WERI-Rb-1 (cell line): ENCODE results near the gene LRRC30.

Experiments
- DNase-seq: peaks from one replicate; pipeline ENCODE4 v3.0.0-alpha.2; 2020
- H3K27ac ChIP-seq: fragments of 250-450 bp; sonication (Bioruptor Pico); 2 replicates; pipeline ENCODE4 v1.5.1; 2020; ENCODE audit warnings: mild to moderate bottlenecking, moderate library complexity
- H3K27me3 ChIP-seq: fragments of 250-450 bp; sonication (Bioruptor Pico); 2 replicates; pipeline ENCODE4 v1.5.1; 2021; ENCODE audit warnings: mild to moderate bottlenecking, low read depth, moderate library complexity; ENCODE audit not compliant: insufficient read depth, severe bottlenecking
- H3K36me3 ChIP-seq: fragments of 250-450 bp; sonication (Bioruptor Pico); 2 replicates; pipeline ENCODE4 v1.5.1; 2020; ENCODE audit warnings: mild to moderate bottlenecking, moderate library complexity
- H3K4me3 ChIP-seq: 2 replicates; pipeline ENCODE4 v1.5.1; 2011; ENCODE audit warnings: low read depth, mild to moderate bottlenecking, control low read depth, low read length
- H3K9me3 ChIP-seq: fragments of 250-450 bp; sonication (Bioruptor Pico); 2 replicates; pipeline ENCODE4 v1.5.1; 2021; ENCODE audit warnings: mild to moderate bottlenecking, moderate library complexity; ENCODE audit not compliant: severe bottlenecking
- TF ChIP-seq, protein P1 (sequence below): IDR thresholded peaks from 2 replicates; pipeline ENCODE4 v1.5.1; 2011; ENCODE audit warnings: low read depth, mild to moderate bottlenecking, control low read depth, inconsistent platforms, low read length

The LRRC30 gene

DNA sequence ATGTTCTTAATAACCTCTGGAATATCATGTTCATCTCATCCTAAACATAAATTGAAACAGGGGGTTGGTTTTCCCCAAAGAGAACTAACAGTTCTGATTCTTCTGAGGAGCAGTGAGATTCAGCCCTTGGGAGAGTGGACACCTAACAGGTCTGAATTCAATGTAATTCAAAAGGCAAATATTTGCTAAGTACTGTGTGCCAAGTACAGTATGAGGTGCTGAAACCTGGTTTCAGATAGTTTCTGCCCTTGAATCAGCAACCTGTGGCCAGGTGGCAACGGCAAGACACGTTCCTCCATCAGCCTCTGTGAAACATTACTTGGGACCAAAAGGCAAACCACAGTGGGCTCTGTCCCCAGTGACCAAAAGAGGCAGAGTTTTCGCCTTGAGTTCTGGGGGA lies 1.3 kb downstream of the LRRC30 start:
- DNase-seq: no peak
- Histone ChIP-seq H3K9me3 (peaks cover 2% of the 10 kb centered on the region), H3K27me3 (no peaks in the 10 kb centered on the region), H3K36me3 (no peaks in the 10 kb centered on the region), H3K27ac (no peak overlapping the region), H3K4me3 (no peak overlapping the region)
- TF ChIP-seq, protein P1, sequence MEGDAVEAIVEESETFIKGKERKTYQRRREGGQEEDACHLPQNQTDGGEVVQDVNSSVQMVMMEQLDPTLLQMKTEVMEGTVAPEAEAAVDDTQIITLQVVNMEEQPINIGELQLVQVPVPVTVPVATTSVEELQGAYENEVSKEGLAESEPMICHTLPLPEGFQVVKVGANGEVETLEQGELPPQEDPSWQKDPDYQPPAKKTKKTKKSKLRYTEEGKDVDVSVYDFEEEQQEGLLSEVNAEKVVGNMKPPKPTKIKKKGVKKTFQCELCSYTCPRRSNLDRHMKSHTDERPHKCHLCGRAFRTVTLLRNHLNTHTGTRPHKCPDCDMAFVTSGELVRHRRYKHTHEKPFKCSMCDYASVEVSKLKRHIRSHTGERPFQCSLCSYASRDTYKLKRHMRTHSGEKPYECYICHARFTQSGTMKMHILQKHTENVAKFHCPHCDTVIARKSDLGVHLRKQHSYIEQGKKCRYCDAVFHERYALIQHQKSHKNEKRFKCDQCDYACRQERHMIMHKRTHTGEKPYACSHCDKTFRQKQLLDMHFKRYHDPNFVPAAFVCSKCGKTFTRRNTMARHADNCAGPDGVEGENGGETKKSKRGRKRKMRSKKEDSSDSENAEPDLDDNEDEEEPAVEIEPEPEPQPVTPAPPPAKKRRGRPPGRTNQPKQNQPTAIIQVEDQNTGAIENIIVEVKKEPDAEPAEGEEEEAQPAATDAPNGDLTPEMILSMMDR: no peak

DNA sequence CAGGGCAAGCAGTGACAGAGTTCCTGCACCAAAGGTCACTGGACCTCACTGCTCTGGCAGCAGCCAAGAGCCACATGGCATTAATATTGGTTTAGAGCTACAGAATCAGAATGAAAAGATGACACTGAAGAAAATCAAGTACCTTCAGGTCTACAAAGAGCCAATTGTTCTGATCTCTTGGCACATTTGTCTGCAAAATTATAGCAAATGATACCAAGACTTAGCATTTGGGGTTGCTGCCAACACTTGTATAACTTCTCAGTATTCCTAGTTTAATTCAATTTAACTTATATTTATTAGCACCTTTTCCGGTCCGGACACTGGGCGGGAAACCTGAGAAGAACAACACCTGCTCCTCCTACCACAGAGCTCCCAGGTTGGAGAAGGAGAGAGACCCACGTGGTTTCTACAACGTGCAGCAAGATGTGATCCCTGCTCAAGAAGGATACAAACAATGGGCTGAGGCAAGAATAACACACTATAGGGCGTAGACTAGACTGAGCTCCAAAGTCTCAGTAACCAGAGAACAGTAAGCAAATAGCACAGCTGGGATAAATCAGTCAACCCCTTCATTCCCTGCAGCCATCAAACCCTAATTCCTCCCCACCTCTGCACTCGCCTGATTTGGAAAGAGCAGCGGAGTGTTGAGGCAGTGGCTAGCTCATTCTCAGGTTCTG lies 2.4 kb downstream of the LRRC30 start:
- no peak overlapping the region for H3K27ac ChIP-seq
- TF ChIP-seq, protein P1: no peak
- no peaks in the 10 kb centered on the region for H3K36me3 ChIP-seq
- peaks cover 2% of the 10 kb centered on the region for H3K9me3 ChIP-seq
- DNase-seq: no peak
- no peak overlapping the region for H3K4me3 ChIP-seq
- H3K27me3 ChIP-seq: no peaks in the 10 kb centered on the region

DNA sequence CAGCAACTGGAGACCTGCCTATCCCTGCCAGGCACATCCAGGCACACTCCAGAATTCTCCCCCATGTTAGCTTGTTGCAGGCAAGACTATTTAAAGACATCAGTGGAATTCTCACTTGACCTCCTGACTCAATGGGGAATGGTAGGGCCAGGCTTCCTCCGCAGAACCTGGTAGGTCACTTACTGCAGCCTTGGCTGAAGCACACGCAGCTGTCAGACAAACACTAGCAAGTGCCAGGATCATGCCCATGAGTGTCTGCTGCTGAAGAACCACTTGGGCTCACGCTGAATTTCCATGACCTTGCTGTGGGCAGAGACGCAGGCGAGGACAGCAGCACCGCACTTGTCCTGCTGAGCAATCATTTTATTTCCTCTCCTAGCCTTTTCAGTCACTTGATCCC lies 3.2 kb downstream of the LRRC30 start:
- DNase-seq: no peak
- Histone ChIP-seq H3K4me3 (no peak overlapping the region), H3K9me3 (peaks cover 2% of the 10 kb centered on the region), H3K36me3 (no peaks in the 10 kb centered on the region), H3K27ac (no peak overlapping the region), H3K27me3 (no peaks in the 10 kb centered on the region)
- TF ChIP-seq, protein P1: no peak

DNA sequence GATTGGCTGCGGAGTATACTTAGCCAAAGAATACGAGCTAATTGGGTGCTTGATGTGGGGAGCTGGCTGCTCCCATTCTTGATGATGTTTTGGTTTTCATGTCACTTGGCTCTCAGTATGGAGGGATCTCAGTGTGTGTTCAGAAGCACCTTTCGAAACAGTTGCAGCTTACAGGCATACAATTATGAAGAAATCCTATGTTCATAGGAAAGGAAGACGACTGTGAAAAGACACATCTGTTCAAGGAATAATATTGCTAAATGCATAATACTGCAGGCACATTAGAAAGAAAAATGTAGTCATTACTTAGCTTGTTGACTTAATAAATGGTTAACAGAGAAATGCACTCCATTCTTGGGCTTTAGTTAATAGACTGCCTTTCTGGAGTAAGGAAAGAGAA lies 4.1 kb downstream of the LRRC30 start:
- H3K36me3 ChIP-seq: no peaks in the 10 kb centered on the region
- H3K4me3 ChIP-seq: no peak overlapping the region
- H3K9me3 ChIP-seq: peaks cover 2% of the 10 kb centered on the region
- H3K27me3 ChIP-seq: no peaks in the 10 kb centered on the region
- TF ChIP-seq, protein P1: no peak
- H3K27ac ChIP-seq: no peak overlapping the region
- no peak for DNase-seq

DNA sequence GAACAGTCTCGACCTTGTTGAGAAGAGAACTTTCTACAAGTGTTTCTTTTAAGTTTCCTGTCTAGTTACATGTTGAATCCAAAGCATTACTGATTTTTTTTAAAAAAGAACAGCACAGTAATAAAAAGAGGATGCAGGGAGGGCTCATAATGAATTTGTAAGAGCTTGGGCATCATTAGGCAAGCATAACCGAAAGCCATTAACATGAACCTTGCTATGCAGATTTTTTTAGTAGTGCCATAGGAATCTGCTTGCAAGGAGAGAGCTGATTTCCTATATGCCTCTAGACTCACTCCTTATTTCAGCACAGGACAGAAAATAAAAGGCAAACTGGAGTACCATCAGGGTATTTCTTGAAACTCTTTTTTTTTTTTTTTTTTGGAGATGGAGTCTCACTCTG lies 5.2 kb downstream of the LRRC30 start:
- no peak overlapping the region for H3K4me3 ChIP-seq
- DNase-seq: no peak
- TF ChIP-seq, protein P1: no peak
- H3K27ac ChIP-seq: no peak overlapping the region
- no peaks in the 10 kb centered on the region for H3K36me3 ChIP-seq
- H3K27me3 ChIP-seq: no peaks in the 10 kb centered on the region
- peaks cover 2% of the 10 kb centered on the region for H3K9me3 ChIP-seq

DNA sequence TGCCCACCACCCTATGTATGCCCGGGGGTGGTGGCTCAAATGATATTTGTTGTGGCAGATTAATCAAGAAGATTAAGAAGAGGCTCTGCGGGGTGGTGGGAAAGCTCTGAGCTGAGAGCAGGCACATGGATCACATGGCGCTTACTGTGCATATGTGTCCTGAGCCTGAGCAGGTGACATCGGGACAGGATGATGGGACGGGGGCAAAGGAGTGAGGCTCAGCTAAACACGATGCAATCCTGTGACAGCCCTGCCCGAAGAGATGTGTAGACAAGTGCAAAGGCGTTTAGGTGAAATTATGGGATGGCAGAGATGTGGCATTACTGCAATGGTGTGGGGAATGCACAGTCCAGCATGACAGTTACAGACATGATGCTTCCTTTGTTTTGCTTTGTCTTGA lies 6.0 kb downstream of the LRRC30 start:
- H3K9me3 ChIP-seq: peaks cover 2% of the 10 kb centered on the region
- no peaks in the 10 kb centered on the region for H3K27me3 ChIP-seq
- no peak overlapping the region; the same call in 1 of the 2 replicates for H3K4me3 ChIP-seq
- H3K27ac ChIP-seq: no peak overlapping the region
- peak; percentile 87 for DNase-seq
- no peaks in the 10 kb centered on the region for H3K36me3 ChIP-seq
- TF ChIP-seq, protein P1: no peak
